SU-DHL-6 (cell line): ENCODE measurements around the gene RGS6.

Experiments used
- CTCF ChIP-seq: fragments of 200-600 bp; sonication (generic); IDR thresholded peaks from one replicate; pipeline ENCODE4 v1.5.1; 2017; ENCODE audit warnings: antibody characterized with exemption, mild to moderate bottlenecking, low read length, moderate library complexity; ENCODE audit not compliant: insufficient read depth, poor library complexity, severe bottlenecking
- EZH2phosphoT487 ChIP-seq: fragments of 200-600 bp; sonication (generic), shearing (Covaris generic); conservative IDR thresholded peaks from 2 replicates; pipeline ENCODE4 v1.6.1; 2018; ENCODE audit warnings: mild to moderate bottlenecking, antibody characterized with exemption, low read length, moderate library complexity, mixed read lengths

GRCh38 chr14:72099566-72099965 lies 167.3 kb downstream of the RGS6 start:
- TF ChIP-seq CTCF (no peak), EZH2phosphoT487 (no peak)
